Endothelial cell of umbilical vein (primary cell): ENCODE data around the gene PTGES3L. TPM values are rescaled to one million over a fixed set of nuclear protein-coding genes. Genes with fewer than 3 reads are reported as not detected.

Experiments
- BruUV-seq: library from RNA; stranded (reverse); fragments of 400-500 nt; replicated peaks from 2 replicates; lab custom pipeline; 2021; lab: Mats Ljungman, UMichigan
- CTCF ChIA-PET: fragments of 300-600, 350-600 bp; sonication (Branson Sonifier 250); formaldehyde crosslinking; loops from one replicate; lab custom pipeline; 2021; ENCODE audit warnings: antibody characterized with exemption, inconsistent platforms; lab: Charles Lee
- POLR2A ChIA-PET: fragments of 300-600, 350-600 bp; sonication (Branson Sonifier 250); formaldehyde crosslinking; loops from one replicate; lab custom pipeline; 2021; ENCODE audit warnings: antibody characterized with exemption, inconsistent platforms; lab: Charles Lee
- DNase-seq: peaks from one replicate; pipeline ENCODE4 v3.0.0-alpha.2; 2011; ENCODE audit warnings: low read depth, low spot score
- FAIRE-seq: peaks from 2 replicates; lab custom pipeline; 2011; peaks lifted over from hg19 to GRCh38; lab: Jason Lieb, UNC
- H2AFZ ChIP-seq: 2 replicates; pipeline ENCODE4 v1.6.0; 2012; ENCODE audit warnings: low read depth, low read length, control low read depth, inconsistent platforms
- H3K27ac ChIP-seq: 2 replicates; pipeline ENCODE4 v1.5.1; 2011; ENCODE audit warnings: low read depth, mild to moderate bottlenecking, control low read depth, low read length, moderate library complexity; ENCODE audit not compliant: insufficient read depth
- H3K27me3 ChIP-seq, 2 experiments: 2 replicates each; pipeline versions ENCODE4 v1.6.0 to v1.6.1; 2011; ENCODE audit warnings: low read length in 2 of 2, mixed read lengths in 1 of 2; ENCODE audit not compliant: control insufficient read depth in 2 of 2, insufficient read depth in 2 of 2
- H3K36me3 ChIP-seq, 2 experiments: 2 replicates in 1 of 2; 3 replicates in 1 of 2; pipeline ENCODE4 v1.5.1; 2011; ENCODE audit warnings: low read length in 2 of 2, mild to moderate bottlenecking in 1 of 2, moderate library complexity in 1 of 2; ENCODE audit not compliant: control insufficient read depth in 2 of 2, insufficient read depth in 2 of 2; ENCODE audit errors: extremely low read depth in 1 of 2
- H3K4me1 ChIP-seq: 3 replicates; pipeline ENCODE4 v1.5.1; 2011; ENCODE audit warnings: mild to moderate bottlenecking, low read length; ENCODE audit not compliant: control insufficient read depth, insufficient read depth; ENCODE audit errors: extremely low read depth
- H3K4me2 ChIP-seq: 2 replicates; pipeline ENCODE4 v1.6.1; 2011; ENCODE audit warnings: low read length, control low read depth, mixed read lengths; ENCODE audit not compliant: insufficient read depth
- H3K4me3 ChIP-seq, 3 experiments: fragments of 200-600 bp in 1 of 3; sonication (generic), shearing (Covaris generic) in 1 of 3; replicated peaks in 1 of 3; 2 replicates each; pipeline ENCODE4 v1.5.1; 2011 to 2016; ENCODE audit warnings: control low read depth in 3 of 3, low read length in 3 of 3, mild to moderate bottlenecking in 2 of 3, inconsistent platforms in 1 of 3, low read depth in 1 of 3, moderate library complexity in 1 of 3; ENCODE audit not compliant: insufficient read depth in 1 of 3
- H3K79me2 ChIP-seq: 2 replicates; pipeline ENCODE4 v1.6.0; 2012; ENCODE audit warnings: low read length, inconsistent platforms; ENCODE audit not compliant: control insufficient read depth, insufficient read depth
- H3K9ac ChIP-seq: replicated peaks from 2 replicates; pipeline ENCODE3; 2011; ENCODE audit warnings: low read length, control low read depth; ENCODE audit not compliant: insufficient read depth; ENCODE audit errors: extremely low read depth
- H3K9me1 ChIP-seq: replicated peaks from 3 replicates; pipeline ENCODE4 v1.6.0; 2011; ENCODE audit warnings: mild to moderate bottlenecking, low read length; ENCODE audit not compliant: control insufficient read depth, insufficient read depth; ENCODE audit errors: extremely low read depth
- H3K9me3 ChIP-seq: replicated peaks from 2 replicates; pipeline ENCODE4 v1.5.1; 2012; ENCODE audit warnings: low read length, inconsistent platforms; ENCODE audit not compliant: control insufficient read depth, insufficient read depth
- H4K20me1 ChIP-seq: replicated peaks from 2 replicates; pipeline ENCODE3; 2011; ENCODE audit warnings: mild to moderate bottlenecking, low read length; ENCODE audit not compliant: control insufficient read depth, insufficient read depth; ENCODE audit errors: extremely low read depth
- CTCF ChIP-seq, 2 donors: IDR thresholded peaks; 1 replicate in 1 of 2; 2 replicates in 1 of 2; pipeline ENCODE4 v1.5.1; 2011; ENCODE audit warnings: low read length in 2 of 2, mild to moderate bottlenecking in 2 of 2, moderate library complexity in 2 of 2, control low read depth in 1 of 2, inconsistent platforms in 1 of 2, low read depth in 1 of 2; ENCODE audit not compliant: insufficient read depth in 1 of 2; ENCODE audit errors: extremely low read depth in 1 of 2
- EZH2 ChIP-seq: IDR thresholded peaks from 2 replicates; pipeline ENCODE4 v1.6.1; 2012; ENCODE audit warnings: borderline replicate concordance, low read depth, mild to moderate bottlenecking, moderate library complexity, low read length, inconsistent platforms; ENCODE audit not compliant: severe bottlenecking
- FOS ChIP-seq: IDR thresholded peaks from 2 replicates; pipeline ENCODE4 v1.6.1; 2011; ENCODE audit warnings: mild to moderate bottlenecking, low read length, moderate library complexity, borderline replicate concordance; ENCODE audit not compliant: insufficient read depth
- GATA2 ChIP-seq: IDR thresholded peaks from 2 replicates; pipeline ENCODE4 v1.7.0; 2011; ENCODE audit warnings: low read depth, mild to moderate bottlenecking, moderate library complexity, mixed read lengths, low read length; ENCODE audit not compliant: insufficient read length, insufficient read depth
- JUN ChIP-seq: IDR thresholded peaks from 2 replicates; pipeline ENCODE4 v1.6.1; 2011; ENCODE audit warnings: borderline replicate concordance, low read depth; ENCODE audit not compliant: insufficient read length, insufficient read depth
- MAX ChIP-seq: IDR thresholded peaks from 2 replicates; pipeline ENCODE4 v1.6.1; 2011; ENCODE audit not compliant: insufficient read depth, insufficient read length
- MYC ChIP-seq: IDR thresholded peaks from one replicate; pipeline ENCODE4 v1.6.1; 2011; ENCODE audit warnings: mild to moderate bottlenecking, low read depth, low read length
- POLR2A ChIP-seq: IDR thresholded peaks from 2 replicates; pipeline ENCODE4 v1.6.1; 2012; ENCODE audit warnings: low read depth, mild to moderate bottlenecking, control low read depth, low read length
- POLR2AphosphoS5 ChIP-seq: IDR thresholded peaks from 2 replicates; pipeline ENCODE4 v1.6.1; 2012; ENCODE audit warnings: low read depth, mild to moderate bottlenecking, control low read depth, low read length, moderate library complexity; ENCODE audit not compliant: insufficient read depth
- dilution Hi-C: fragments of 300-500 bp; cut with MboI; formaldehyde crosslinking; loops from one replicate; pipeline ENCODE4 v1.15.0; 2019; ENCODE audit warnings: low sequenced_read_pairs; ENCODE audit not compliant: extremely low pct_ligation_motif_present
- intact Hi-C: fragments of 100-400 bp; cut with micrococcal nuclease; formaldehyde crosslinking; loops from one replicate; pipeline ENCODE4 v1.10.0; 2022
- polyA plus RNA-seq, 4 experiments: library from polyadenylated mRNA; depleted of rRNA in 3 of 4; stranded (reverse) in 3 of 4; unstranded in 1 of 4; fragments of >200 nt; gene quantifications; 2 replicates each; pipeline versions ENCODE4 v1.2.1 to v1.2.3, GENCODE V29; 2011 to 2012; ENCODE audit warnings: missing spikeins in 1 of 4
- total RNA-seq: library from RNA; stranded (reverse); gene quantifications from 2 replicates; pipeline ENCODE4 v1.2.3, GENCODE V29; 2021

PTGES3L gene
- total and polyA plus RNA-seq, 2 donors (not counting 3 experiments of a cell fraction or from before 2014, with no cell fraction given) = 0.23 TPM; not detected in 1

GRCh38 chr17:42985225-42985624 is 5.3 kb upstream of the PTGES3L start:
- Histone ChIP-seq H3K4me1 (peaks cover 21% of the 10 kb centered on the region), H3K9me3 (no peaks in the 10 kb centered on the region), H2AFZ (peak overlapping the region; percentile 20), H3K27ac (peak overlapping the region; percentile 68), H3K9me1 (no peaks in the 10 kb centered on the region), H3K36me3 (peaks cover 8 to 10% of the 10 kb centered on the region in 2 experiments), H3K79me2 (peaks cover 16% of the 10 kb centered on the region), H3K9ac (no peak overlapping the region), H3K4me2 (peak overlapping the region; percentile 23), H3K27me3 (no peaks in the 10 kb centered on the region), H4K20me1 (no peaks in the 10 kb centered on the region), H3K4me3 (no peak overlapping the region)
- TF ChIP-seq JUN = no peak
- no peak for TF ChIP-seq MYC
- TF ChIP-seq MAX = no peak
- no peak for TF ChIP-seq POLR2AphosphoS5
- TF ChIP-seq GATA2 = no peak
- no peak for TF ChIP-seq FOS
- no peak for TF ChIP-seq EZH2
- no peak for TF ChIP-seq POLR2A
- no peak for TF ChIP-seq CTCF (IDR thresholded peaks at IDR 0.05; ENCODE audit: extremely low read depth in 1 of 2, insufficient read depth in 1 of 2, low read depth in 1 of 2, low read length in 2 of 2)
- FAIRE-seq = peak; percentile 58
- dilution Hi-C loops (no loop called here), intact Hi-C loops (no loop called here)
- ChIA-PET POLR2A (interaction anchor here (1.4 kb wide), 1 partner anchor 13 kb away, joined by 3 read pairs; the partner anchor contains the start of gene RPL27), CTCF (interaction anchor here (0.6 to 3.9 kb wide), 2 partner anchors 13 to 56 kb away, joined by 3 to 22 read pairs; partner anchors contain the start of gene RPL27)
- no TSS peak for BruUV-seq
- DNase-seq = peak; percentile 62
